Psoas muscle (tissue), 8 donors: ENCODE data around the gene MEIS2. TPM values are rescaled to one million over a fixed set of nuclear protein-coding genes. Genes with fewer than 3 reads are reported as not detected.

Experiments used
- ATAC-seq, 4 donors: fragments of 200-7000 bp; cut with Tn5 transposase; one replicate each; pipeline ENCODE4 v1.9.1; 2020; ENCODE audit warnings: moderate library complexity in 3 of 4, mild to moderate bottlenecking in 2 of 4
- DNase-seq, 2 donors: peaks; one replicate each; pipeline ENCODE4 v3.0.0-alpha.2; 2020
- H3K27ac ChIP-seq: fragments of 200-600 bp; one replicate; pipeline ENCODE4 v1.8.0; 2022
- H3K27me3 ChIP-seq, 3 donors: fragments of 200-600 bp in 1 of 3; one replicate each; pipeline versions ENCODE4 v1.6.1 to v1.8.0; 2013 to 2022; ENCODE audit warnings: low read length in 2 of 3, mild to moderate bottlenecking in 2 of 3, moderate library complexity in 1 of 3; ENCODE audit not compliant: insufficient read depth in 3 of 3
- H3K36me3 ChIP-seq, 2 donors: fragments of 200-600 bp in 1 of 2; one replicate each; pipeline versions ENCODE4 v1.6.1 to v1.8.0; 2013 to 2022; ENCODE audit warnings: low read depth in 1 of 2, mild to moderate bottlenecking in 1 of 2, moderate library complexity in 1 of 2; ENCODE audit not compliant: insufficient read depth in 1 of 2
- H3K4me1 ChIP-seq: fragments of 200-600 bp; one replicate; pipeline ENCODE4 v1.8.0; 2022
- H3K4me3 ChIP-seq: fragments of 200-600 bp; one replicate; pipeline ENCODE4 v1.8.0; 2022; ENCODE audit warnings: mild to moderate bottlenecking
- H3K9me3 ChIP-seq: fragments of 200-600 bp; one replicate; pipeline ENCODE4 v1.8.0; 2022
- CTCF ChIP-seq: fragments of 200-600 bp; IDR thresholded peaks from one replicate; pipeline ENCODE4 v1.8.0; 2022; ENCODE audit warnings: antibody characterized with exemption
- WGBS, 3 donors: extraction: QIAGEN DNeasy Blood & Tissue Kit; methylation state at CpG; one replicate each; pipeline versions ENCODE4 v1.1.6 to v1.1.7; 2013; 5-methylcytosine and 5-hydroxymethylcytosine counted together
- intact Hi-C, 2 donors: fragments of 100-400 bp; cut with DNase I; formaldehyde crosslinking; loops; one replicate each; pipeline versions ENCODE4 v1.11.0 to v1.14.2; 2022
- polyA plus RNA-seq, 3 donors: library from polyadenylated mRNA; stranded (reverse); fragments of 200-250 nt; gene quantifications; one replicate each; pipeline ENCODE4 v1.2.3, GENCODE V29; 2013
- total RNA-seq, 4 donors: library from RNA; stranded (reverse); fragmentation: NEBNext Ultra II Directional in 2 of 4; extraction: Animal tissue kit (Norgen Biotek cat#: 25700) in 2 of 4; gene quantifications; one replicate each; pipeline versions ENCODE4 v1.2.1 to v1.2.4, GENCODE V29; 2021 to 2023
- donor health status: healthy with polysubstance abuse.
- donor health status: DM: no; HTN: no; CAD: no; lungs with moderate emphysema.
- donor health status: Bipolar disorder and iron deficiency.
- donor health status: healthy.
- donor health status: DM: yes; HTN: yes; CAD: no.
- donor health status: DM: no; HTN: no; CAD: no.
- donor health status: DM: no; HTN: no; CAD: no.
- donor health status: DM: yes; HTN: yes; CAD: no.

The MEIS2 gene
- total and polyA plus RNA-seq, 7 donors, result 0.42 to 24.3 (median 1.9) TPM

GRCh38 chr15:36942248-36942827 lies 158.0 kb downstream of the MEIS2 start:
- no peak for TF ChIP-seq CTCF
- no peaks in the 10 kb centered on the region for H3K4me1 ChIP-seq
- H3K36me3 ChIP-seq, result no peaks in the 10 kb centered on the region
- H3K4me3 ChIP-seq, result no peak overlapping the region
- intact Hi-C loops, result no loop called here
- H3K9me3 ChIP-seq, result no peaks in the 10 kb centered on the region
- peaks cover 0 to 2% (median 0%) of the 10 kb centered on the region in 3 donors for H3K27me3 ChIP-seq
- ATAC-seq (no peak), DNase-seq (no peak)
- H3K27ac ChIP-seq, result no peak overlapping the region
- 75 to 93% (median 92%) methylated on average over 6 of the region's 6 CpGs for WGBS, 3 donors

- no peak for TF ChIP-seq CTCF
- Histone ChIP-seq H3K36me3 (no peaks in the 10 kb centered on the region), H3K4me3 (no peak overlapping the region), H3K4me1 (no peaks in the 10 kb centered on the region), H3K9me3 (no peaks in the 10 kb centered on the region), H3K27me3 (peaks cover 0 to 2% (median 0%) of the 10 kb centered on the region in 3 donors), H3K27ac (no peak overlapping the region)
- intact Hi-C loops, result no loop called here
- 74 to 76% (median 76%) methylated on average over 4 of the region's 4 CpGs for WGBS, 3 donors
- no peak for ATAC-seq
- no peak for DNase-seq
These were observed 158.6 kb downstream of the MEIS2 start for GRCh38 chr15:36941798-36942197.

GRCh38 chr15:36940636-36941260 lies 159.6 kb downstream of the MEIS2 start:
- Histone ChIP-seq H3K27me3 (peaks cover 0 to 2% (median 0%) of the 10 kb centered on the region in 3 donors), H3K27ac (no peak overlapping the region), H3K4me3 (no peak overlapping the region), H3K36me3 (no peaks in the 10 kb centered on the region), H3K9me3 (no peaks in the 10 kb centered on the region), H3K4me1 (no peaks in the 10 kb centered on the region)
- 82 to 94% (median 83%) methylated on average over 3 of the region's 3 CpGs for WGBS, 3 donors
- TF ChIP-seq CTCF, result no peak
- ATAC-seq (no peak), DNase-seq (no peak)
- intact Hi-C loops, result no loop called here

GRCh38 chr15:36940219-36940618 lies 160.1 kb downstream of the MEIS2 start:
- H3K9me3 ChIP-seq, result no peaks in the 10 kb centered on the region
- no peak for DNase-seq
- peaks cover 0 to 2% (median 0%) of the 10 kb centered on the region in 3 donors for H3K27me3 ChIP-seq
- H3K4me3 ChIP-seq, result no peak overlapping the region
- TF ChIP-seq CTCF, result no peak
- H3K27ac ChIP-seq, result no peak overlapping the region
- intact Hi-C loops, result no loop called here
- ATAC-seq, result no peak
- no peaks in the 10 kb centered on the region for H3K36me3 ChIP-seq
- no peaks in the 10 kb centered on the region for H3K4me1 ChIP-seq
- WGBS, 3 donors, result 87 to 91% (median 90%) methylated on average over 3 of the region's 3 CpGs
